HFFc6 (cell line): ENCODE results near the gene GDF10. TPM values are rescaled to one million over a fixed set of nuclear protein-coding genes. Genes with fewer than 3 reads are reported as not detected.

Experiments
- DNase-seq: peaks from one replicate; pipeline ENCODE4 v3.0.0-alpha.2; 2018
- H3K27ac Mint-ChIP-seq: 2 replicates; pipeline ENCODE4 v1.8.0; 2020; ENCODE audit warnings: mild to moderate bottlenecking, mixed read lengths
- H3K27me3 Mint-ChIP-seq: 2 replicates; pipeline ENCODE4 v1.8.0; 2021; ENCODE audit warnings: mild to moderate bottlenecking, moderate library complexity, mixed read lengths; ENCODE audit not compliant: insufficient read depth
- H3K36me3 Mint-ChIP-seq: 2 replicates; pipeline ENCODE4 v1.8.0; 2021; ENCODE audit warnings: low read depth, mixed read lengths
- H3K4me1 Mint-ChIP-seq: 2 replicates; pipeline ENCODE4 v1.8.0; 2020; ENCODE audit warnings: low read depth, mixed read lengths
- H3K4me3 Mint-ChIP-seq: 2 replicates; pipeline ENCODE4 v1.8.0; 2020; ENCODE audit warnings: mild to moderate bottlenecking, moderate library complexity, mixed read lengths
- H3K9me3 Mint-ChIP-seq: 2 replicates; pipeline ENCODE4 v1.8.0; 2020; ENCODE audit warnings: mild to moderate bottlenecking, mixed read lengths
- CTCF ChIP-seq: fragments of 200-600 bp; sonication (generic); IDR thresholded peaks from 2 replicates; pipeline ENCODE4 v1.5.0; 2021; ENCODE audit warnings: antibody characterized with exemption, mild to moderate bottlenecking
- total RNA-seq, 6 experiments: library from RNA; stranded (reverse); fragmentation: NEBNext Ultra II Directional; extraction: Animal tissue kit (Norgen Biotek cat#: 25700); gene quantifications; 2 replicates in 1 of 6; 3 replicates in 5 of 6; pipeline ENCODE4 v1.2.3, GENCODE V29; 2021

Gene GDF10
- total RNA-seq, 6 experiments from 2014 or later = not detected

- no peak overlapping the region for H3K4me3 Mint-ChIP-seq
- peak; percentile 100 for TF ChIP-seq CTCF
- peaks cover 34% of the 10 kb centered on the region for H3K27me3 Mint-ChIP-seq
- DNase-seq = peak; percentile 48
- no peaks in the 10 kb centered on the region for H3K36me3 Mint-ChIP-seq
- H3K9me3 Mint-ChIP-seq = no peaks in the 10 kb centered on the region
- no peak overlapping the region for H3K27ac Mint-ChIP-seq
- H3K4me1 Mint-ChIP-seq = peaks cover 13% of the 10 kb centered on the region
These were observed 40.7 kb downstream of the GDF10 start for GRCh38 chr10:47340608-47341170.

GRCh38 chr10:47344996-47345870, 45.2 kb downstream of the GDF10 start:
- H3K36me3 Mint-ChIP-seq = no peaks in the 10 kb centered on the region
- H3K4me1 Mint-ChIP-seq = no peaks in the 10 kb centered on the region
- H3K27me3 Mint-ChIP-seq = peaks cover 37% of the 10 kb centered on the region
- H3K4me3 Mint-ChIP-seq = no peak overlapping the region
- no peaks in the 10 kb centered on the region for H3K9me3 Mint-ChIP-seq
- H3K27ac Mint-ChIP-seq = no peak overlapping the region
- DNase-seq = no peak
- TF ChIP-seq CTCF = no peak

- no peaks in the 10 kb centered on the region for H3K4me1 Mint-ChIP-seq
- no peak for DNase-seq
- H3K27me3 Mint-ChIP-seq = peaks cover 40% of the 10 kb centered on the region
- H3K4me3 Mint-ChIP-seq = no peak overlapping the region
- H3K27ac Mint-ChIP-seq = no peak overlapping the region
- no peak for TF ChIP-seq CTCF
- no peaks in the 10 kb centered on the region for H3K36me3 Mint-ChIP-seq
- no peaks in the 10 kb centered on the region for H3K9me3 Mint-ChIP-seq
These were observed 46.7 kb downstream of the GDF10 start for GRCh38 chr10:47346581-47347302.

GRCh38 chr10:47347303-47347675, 47.3 kb downstream of the GDF10 start:
- Mint-ChIP-seq H3K27me3 (peaks cover 44% of the 10 kb centered on the region), H3K27ac (no peak overlapping the region), H3K4me1 (no peaks in the 10 kb centered on the region), H3K4me3 (no peak overlapping the region), H3K9me3 (no peaks in the 10 kb centered on the region), H3K36me3 (no peaks in the 10 kb centered on the region)
- no peak for DNase-seq
- no peak for TF ChIP-seq CTCF

GRCh38 chr10:47348138-47348651, 48.2 kb downstream of the GDF10 start, which contains the start of gene RBP3:
TSS of gene RBP3 (plus strand) at chr10:47348363. CDS start at chr10:47348485, 122 bp downstream.
- H3K36me3 Mint-ChIP-seq = no peaks in the 10 kb centered on the region
- no peak for DNase-seq
- no peak within 1 kb of the TSS for H3K27ac Mint-ChIP-seq
- H3K27me3 Mint-ChIP-seq = peaks cover 38% of the 10 kb centered on the region
- no peaks in the 10 kb centered on the region for H3K4me1 Mint-ChIP-seq
- no peaks in the 10 kb centered on the region for H3K9me3 Mint-ChIP-seq
- TF ChIP-seq CTCF = no peak
- H3K4me3 Mint-ChIP-seq = no peak within 1 kb of the TSS
